Kidney tubule cell (primary cell): ENCODE measurements around the gene FXYD3.
"Not testable (repeated sequence)": the region's sequence is repeated elsewhere in the genome, so short reads cannot be mapped to it uniquely, and the experiment has no call there.

Experiments
- DNase-seq: peaks from one replicate; pipeline ENCODE4 v3.0.0-alpha.2; 2018; ENCODE audit warnings: low spot score

FXYD3 gene

DNA sequence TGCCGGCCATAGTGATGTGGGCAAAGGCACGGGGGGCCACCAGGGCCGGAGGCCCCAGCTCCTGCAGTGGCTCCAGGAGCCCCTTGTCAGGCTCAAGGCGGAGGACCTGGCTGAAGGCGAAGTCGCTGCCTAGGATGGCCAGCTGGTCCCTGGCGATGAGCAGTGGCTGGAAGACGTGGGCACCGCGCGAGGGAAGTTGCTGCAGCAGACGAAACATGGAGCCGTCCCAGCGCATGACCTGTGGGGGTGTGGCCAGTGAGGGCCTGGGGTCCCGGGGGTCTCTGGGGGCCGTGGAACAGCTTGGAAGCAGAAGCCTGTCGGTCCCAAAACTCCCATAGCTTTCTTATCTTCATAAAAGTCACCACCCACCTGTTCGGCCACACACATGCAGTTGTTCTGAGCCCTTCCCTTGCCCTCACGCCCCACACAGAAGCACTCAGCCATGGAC is 9.7 kb downstream of the FXYD3 start:
- DNase-seq: no peak

DNA sequence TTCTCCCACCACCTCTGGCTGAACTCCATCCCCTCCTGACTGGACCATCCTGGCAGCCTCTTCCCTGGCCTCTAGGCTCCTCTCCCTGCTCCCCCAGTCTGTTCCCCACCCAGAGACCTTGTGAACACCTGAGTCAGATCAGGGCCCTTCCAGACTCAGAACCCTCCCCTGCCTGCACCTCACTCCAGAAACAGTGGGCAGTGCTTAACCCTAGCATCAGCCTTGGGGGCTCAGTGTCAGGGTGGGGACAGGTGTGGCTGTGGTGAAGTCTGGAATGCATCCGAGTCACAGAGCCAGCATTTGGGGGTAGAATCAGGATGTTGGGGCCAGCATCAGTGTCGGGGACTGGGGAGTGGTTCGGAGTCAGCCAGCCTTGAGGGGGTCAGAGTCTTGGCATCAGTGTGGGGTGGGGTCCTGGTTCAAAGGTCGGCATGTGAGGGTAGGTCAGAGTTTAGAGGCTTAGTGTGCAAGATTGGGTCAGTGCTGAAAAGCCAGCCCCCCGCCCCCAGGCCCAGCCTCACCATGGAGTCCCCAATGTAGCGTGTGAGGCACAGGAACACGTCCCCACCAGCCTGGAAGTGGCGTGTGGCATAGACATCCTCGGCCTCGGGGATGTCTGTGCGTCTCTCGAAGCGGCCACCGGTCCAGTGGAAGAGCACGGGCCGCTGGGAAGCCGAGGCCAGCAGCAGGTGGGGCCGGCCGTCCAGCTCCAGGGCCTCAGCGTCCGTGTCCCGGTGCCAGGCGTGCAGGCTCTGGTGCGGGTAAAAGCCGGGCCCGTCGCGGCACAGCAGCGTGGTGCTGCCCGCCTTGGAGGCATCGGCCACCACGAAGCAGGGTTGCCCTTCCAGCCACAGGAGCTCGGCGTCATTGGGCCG is 10.4 kb downstream of the FXYD3 start:
- no peak for DNase-seq

DNA sequence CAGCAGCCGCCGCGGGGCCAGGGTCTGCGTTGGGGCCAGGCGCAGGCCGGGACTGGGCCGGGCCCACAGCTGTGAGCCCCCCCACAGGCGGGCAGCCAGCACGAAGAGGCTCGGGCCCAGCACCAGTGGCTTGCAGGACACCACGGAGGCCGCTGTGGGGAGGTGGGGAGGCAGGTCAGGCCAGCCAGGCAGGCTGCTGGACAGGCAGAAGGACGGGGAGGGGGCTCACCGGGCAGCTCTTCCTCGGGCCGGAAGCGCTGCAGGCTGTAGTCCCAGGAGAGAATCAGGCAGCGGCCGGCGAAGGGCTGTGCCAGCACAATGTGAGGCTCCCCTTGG is 11.0 kb downstream of the FXYD3 start:
- no peak for DNase-seq

DNA sequence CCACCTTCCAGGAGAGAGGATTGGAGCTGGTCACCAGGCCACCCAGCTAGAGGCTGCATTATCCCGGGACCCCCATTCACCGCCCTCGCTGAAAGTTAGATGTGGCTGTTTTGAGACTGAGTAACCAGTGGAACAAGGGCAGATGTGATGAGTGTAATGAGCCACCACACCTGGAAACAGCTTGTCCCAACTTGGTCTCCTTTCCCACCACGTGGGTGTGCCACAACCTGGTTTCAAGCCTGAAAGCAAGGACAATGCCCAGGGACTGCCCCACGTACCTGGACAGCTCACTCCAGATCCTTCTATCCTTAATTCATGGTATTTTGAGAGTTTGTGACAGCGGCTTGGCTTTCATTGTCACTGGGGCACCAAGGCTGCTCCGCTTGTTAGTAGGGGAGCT is 12.2 kb downstream of the FXYD3 start:
- no peak for DNase-seq

DNA sequence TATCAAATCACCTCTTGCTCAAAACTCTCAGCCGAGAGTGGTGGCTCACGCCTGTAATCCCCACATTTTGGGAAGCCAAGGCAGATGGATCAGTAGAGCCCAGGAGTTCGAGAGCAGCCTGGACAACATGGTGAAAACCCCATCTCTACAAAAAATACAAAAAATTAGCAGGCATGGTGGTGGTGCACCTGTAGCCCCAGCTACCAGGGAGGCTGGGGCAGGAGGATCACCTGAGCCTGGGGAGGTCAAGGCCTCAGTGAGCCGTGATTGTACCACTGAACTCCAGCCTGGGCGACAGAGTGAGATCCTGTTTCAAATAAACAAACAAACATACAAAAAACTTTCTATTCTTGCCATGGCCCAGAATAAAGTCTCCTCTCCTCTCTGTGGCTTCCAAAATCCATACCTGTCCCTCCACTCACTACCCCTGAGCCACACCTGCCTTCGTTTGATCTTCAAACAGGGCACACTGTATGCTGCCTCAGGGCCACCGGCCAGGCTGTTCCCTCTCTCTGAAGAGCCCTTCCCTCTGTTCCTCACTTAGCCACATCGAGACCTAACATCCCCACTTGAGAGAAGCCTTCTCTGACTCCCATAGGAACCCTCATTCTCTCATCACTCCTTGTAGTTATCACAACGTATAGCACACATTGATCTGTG is 12.9 kb downstream of the FXYD3 start:
- DNase-seq: no peak

DNA sequence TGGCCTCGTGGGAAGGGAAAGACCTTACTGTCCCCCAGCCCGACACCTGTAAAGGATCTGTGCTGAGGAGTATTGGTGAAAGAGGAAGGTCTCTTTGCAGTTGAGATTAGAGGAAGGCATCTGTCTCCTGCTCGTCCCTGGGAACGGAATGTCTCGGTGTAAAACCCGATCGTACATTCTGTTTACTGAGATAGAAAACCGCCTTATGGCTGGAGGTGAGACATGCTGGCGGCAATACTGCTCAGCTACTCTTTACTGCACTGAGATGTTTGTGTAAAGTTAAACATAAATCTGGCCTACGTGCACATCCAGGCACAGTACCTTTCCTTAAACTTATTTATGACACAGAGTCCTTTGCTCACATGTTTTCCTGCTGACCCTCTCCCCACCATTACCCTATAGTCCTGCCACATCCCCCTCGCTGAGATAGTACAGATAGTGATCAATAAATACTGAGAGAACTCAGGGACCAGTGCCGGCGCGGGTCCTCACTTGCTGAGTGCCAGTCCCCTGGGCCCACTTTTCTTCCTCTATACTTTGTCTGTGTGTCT is 14.2 kb downstream of the FXYD3 start:
- not testable (repeated sequence) for DNase-seq

DNA sequence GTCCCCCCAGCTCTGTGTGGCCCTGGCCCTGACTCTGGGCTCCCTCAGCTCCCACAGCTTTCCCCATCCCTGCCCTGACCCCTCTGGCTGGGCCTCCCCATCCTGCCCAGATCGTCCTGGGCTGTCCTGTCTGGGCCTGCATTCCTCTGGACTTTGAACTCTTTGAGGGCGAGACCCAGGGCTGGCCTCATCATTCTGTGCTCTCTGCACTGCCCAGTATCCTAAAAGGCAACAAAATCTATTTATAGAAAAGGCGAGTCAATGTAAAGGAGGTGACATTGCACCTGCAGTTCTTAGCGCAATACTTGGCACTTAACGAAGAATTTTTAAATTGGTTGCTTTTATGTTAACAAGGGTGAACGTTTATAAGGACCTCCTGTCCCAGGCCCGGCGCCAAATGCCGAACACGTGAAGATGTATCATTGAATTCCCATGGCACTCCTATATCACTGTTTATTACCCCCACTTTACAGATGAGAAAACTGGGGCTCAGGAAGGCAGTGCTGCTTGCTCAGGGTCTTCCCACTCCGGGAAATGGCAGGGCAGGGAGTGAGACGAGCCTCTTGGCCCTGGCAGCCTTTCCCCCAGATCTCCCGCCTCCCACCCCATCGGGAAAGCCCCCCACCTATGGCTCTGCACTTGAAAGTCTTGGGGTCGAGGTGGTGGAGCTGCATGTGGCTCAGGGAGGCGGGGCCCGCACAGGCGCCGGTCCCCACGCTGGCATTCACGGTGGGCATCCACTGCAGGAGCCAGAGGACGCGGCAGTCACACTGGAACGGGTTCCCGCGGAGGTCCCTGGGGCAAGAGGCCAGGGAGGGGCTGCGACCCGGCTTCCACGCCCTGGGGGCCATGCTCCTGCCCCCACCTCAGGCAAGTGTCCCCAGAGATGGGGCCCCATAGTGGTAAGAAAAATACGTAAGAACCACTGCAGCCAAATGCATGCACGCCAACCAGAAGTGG is 15.4 kb downstream of the FXYD3 start:
- no peak for DNase-seq

DNA sequence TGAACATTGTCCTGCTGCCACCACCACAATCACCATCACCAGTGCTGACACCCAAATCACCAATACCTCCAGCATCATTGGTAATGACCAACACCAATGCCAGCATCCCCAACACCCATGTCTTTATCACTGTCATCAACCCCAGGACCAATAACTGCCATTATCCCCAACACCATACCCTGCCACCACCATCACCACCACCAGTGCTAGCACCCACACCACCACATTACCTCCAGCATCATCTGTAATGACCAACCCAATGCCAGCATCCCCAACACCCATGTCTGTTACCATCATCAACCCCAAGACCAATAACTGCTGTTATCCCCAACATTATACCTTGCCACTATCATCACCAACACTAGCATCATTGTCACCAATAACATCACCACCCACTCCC is 16.6 kb downstream of the FXYD3 start:
- no peak for DNase-seq

DNA sequence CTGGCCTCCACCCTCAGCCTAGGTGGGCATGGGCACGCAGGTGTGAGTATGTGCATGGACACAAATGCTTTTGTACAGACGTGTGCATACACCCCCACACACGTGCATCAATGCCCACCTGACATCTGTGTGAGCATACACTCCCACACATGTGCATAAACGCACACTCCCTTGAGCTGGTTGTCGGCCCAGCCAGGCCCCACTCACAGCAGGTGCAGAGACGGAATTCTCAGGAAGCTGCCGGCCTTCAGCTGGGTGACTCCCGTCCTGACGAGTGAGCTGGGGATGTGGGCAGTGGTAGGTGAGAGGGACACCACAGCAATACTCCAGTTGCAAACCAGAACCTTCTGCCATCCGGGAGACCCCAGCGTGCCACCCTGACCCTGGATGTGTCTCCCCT is 18.2 kb downstream of the FXYD3 start:
- DNase-seq: no peak

DNA sequence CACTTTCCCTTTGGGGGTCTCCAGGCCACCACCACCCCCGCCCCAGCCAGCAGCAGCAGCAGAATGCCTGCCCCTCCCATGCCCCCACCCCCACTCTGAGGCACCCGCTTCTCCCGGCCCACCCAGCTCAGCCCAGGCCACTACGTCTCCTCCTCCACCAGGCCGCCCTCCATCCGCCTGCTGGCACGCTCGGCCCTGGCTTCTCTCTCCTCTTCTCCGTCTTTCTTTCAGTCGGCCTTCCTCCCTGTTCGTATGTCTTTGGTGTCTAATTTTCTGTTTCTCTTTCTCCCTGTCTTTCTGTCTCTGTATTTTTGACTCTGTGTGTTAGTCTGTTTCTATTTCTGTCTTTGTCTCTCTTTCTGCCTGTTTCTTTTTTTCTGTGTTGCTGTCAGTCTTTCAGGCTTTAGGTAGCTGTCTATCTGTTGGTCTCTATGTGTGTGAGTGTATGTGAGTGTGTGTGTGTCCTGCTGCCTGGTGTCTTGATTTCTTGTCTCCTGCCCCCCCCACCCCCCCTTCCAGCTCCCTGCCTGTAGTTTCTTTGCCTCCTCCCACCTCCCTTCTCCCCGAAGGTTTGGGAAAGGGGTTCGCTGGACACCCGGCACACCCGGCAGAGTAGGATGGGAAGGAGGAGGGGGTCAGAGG is 19.1 kb downstream of the FXYD3 start, which contains the start of gene LGI4:
Gene LGI4 (minus strand): TSS at position 459 of the 642 bp plus-strand sequence. CDS start 379 bp downstream, at position 80.
- DNase-seq: no peak

DNA sequence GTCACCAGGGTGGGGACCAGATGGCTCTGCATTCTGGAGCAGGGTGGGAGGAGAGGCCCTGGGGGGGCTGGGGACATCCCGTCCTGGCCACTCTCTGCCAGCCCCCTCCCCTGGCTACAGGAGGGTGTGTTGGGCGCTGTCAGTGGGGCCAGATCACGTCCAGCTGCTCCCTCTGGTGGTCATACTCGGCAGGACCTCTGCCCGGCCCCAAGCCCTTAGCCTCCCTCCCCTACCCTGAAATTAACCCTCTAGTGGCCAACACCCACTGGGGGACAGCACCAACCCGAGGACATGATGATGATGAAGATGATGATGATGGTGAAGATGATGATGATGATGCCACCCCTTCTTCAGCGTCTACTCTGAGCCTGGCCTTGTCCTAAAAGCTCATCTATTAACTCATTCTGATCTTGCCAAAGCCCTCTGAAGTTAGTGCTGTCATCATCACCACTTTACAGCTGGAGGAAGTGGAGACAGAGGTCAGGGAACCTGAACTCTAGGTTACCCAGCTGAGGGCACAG is 19.8 kb downstream of the FXYD3 start:
- DNase-seq: peak; percentile 55

DNA sequence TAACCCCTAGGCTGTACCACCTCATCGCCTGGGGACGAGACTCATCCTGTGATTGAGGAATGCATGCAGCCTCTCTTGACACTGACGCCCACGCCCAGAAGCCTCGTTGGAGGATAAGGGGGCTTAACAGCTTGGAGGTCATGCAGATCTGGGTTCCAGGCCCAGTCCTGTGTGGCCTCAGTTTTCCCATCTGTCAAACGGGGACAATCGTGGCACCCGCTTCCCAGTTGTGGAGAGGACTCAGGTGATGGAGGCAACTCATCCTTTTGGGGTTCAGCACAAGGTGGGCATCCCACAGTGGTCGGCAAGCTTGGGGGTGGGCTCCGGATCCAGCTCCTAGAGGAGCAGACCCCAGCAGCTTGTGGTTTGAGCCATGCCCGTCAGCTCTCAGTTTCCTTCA is 20.6 kb downstream of the FXYD3 start:
- no peak for DNase-seq

DNA sequence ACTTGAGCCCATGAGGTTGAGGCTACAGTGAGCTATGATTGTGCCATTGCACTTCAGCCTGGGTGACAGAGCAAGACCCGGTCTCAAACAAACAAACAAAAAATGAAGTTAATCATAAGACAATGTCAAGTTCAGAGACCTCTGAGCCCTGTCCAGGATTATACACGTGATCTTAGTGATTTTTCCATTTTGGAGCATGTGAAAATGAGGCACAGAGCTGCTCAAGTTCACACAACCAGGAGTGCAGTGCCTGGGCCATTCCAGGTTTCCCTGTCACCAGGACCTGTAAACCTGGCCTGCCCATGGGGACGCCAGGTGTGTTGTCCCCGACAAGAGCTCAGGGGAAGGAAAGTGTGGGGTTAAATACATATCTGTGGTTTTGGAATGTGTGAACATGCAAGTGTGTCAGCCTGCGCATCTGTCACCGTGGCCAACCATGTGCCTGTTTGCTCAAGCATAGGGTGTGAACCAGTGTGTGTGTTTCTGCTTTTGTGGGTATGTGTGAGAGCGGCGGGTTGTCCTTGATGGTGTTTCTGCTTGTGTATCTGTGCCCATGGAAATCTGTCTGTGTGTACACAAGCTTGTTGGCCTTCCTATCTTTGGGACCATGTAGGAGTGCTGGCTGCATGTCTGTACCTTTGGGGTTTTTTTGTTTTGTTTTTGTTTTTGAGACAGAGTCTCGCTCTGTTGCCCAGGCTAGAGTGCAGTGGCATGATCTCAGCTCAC is 21.5 kb downstream of the FXYD3 start:
- DNase-seq: no peak

DNA sequence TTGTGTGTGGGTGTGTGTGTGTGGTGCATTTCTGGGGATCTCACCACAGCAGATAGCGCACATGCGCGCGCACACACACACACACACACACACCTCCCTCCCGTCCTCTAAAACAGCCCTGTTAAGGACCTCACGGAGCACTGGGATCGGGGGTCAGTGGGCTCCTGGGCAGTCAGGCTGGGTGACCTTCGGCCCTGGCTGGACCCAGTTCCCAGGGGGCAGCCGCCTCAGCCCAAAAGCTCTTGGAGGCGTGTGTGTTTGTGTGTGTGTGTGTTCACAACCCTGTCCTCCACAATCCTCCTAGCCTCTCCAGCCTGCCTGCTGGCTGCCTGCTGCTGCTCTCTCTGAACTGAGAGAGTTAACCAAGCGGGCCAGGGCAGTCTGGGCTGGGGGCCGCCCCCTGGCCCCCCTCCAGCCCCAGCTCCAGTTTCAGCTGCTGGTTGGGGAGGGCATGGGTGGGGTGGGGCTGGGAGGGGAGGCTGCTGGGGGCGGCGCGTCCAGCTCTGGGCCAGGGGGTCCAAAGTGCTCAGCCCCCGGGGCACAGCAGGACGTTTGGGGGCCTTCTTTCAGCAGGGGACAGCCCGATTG is 22.8 kb downstream of the FXYD3 start, which contains the start of gene FXYD1:
Gene FXYD1 (plus strand): TSS at position 520 of the 588 bp plus-strand sequence. CDS start 1,256 bp downstream, outside the sequence.
- no peak for DNase-seq

DNA sequence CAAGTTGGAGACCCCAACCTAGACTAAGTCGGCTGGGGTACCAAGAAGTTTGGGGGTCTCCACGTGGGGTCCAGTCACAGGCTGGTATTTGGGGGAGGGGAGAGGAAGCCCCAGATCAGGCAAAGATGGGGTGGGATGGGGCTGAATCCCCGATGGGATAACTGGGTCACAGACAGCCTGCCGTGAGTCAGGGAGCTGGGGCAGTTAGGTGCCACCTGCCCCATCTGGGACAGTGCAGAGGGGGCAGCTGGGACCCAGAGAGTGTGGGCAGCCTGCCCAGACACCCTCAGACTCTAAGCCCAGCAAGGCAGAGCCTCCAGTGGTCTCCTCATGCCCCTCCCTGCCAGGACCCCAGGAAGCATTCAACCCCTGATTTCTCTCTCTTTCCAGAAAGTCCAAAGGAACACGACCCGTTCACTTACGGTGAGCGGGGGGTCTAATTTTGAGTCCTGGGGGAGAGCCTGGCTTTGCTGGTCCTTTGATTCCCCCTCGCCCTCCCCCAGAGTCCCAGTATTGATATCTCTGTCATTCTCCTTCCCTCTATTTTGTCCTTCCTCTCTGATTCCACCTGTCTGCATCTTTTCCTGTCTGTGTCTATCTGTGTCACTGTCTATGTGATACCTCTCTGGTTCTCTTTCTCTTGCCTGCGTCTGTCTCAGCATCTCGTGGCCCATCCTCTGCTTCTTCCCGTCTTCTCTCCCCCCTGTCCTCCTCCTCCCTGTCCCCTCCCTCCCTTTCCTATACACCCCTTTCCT is 24.8 kb downstream of the FXYD3 start:
- DNase-seq: no peak

DNA sequence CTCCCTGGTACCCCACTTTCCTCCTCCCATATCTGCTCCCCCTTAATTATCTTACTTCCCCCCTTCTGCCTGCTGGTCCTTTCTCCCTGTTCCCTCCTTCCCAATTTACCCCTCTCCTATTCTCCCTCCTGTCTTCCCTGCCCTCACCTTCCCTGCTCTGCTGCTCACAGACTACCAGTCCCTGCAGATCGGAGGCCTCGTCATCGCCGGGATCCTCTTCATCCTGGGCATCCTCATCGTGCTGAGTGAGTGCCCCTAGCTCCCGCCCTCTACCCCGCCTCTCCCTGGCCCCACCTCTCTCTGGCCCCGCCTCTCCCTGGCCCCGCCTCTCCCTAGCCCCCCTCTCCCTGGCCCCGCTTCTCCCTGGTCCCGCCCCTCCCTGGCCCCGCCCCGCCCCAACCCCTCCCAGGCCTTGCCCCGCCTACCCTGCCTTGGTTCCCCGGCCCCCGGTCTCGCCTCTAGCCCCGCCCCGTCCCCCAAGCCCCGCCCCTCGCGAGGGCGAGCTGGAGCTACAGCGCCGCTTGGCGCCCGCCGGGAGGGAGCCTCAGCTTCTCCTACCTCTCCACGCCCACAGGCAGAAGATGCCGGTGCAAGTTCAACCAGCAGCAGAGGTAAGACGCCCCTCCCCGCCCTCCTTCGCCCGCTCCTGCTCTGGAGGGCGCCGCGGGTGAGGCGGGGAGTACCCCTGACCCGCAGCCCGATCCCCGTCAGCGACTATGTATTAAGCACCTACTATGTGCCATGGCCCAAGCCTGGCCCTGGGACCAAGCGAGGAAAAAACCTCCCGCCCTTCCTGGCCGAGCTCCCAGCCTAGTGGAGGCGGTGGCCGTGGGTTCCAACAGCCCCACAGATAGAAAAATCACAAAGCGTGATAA is 25.6 kb downstream of the FXYD3 start:
- DNase-seq: peak; percentile 89

DNA sequence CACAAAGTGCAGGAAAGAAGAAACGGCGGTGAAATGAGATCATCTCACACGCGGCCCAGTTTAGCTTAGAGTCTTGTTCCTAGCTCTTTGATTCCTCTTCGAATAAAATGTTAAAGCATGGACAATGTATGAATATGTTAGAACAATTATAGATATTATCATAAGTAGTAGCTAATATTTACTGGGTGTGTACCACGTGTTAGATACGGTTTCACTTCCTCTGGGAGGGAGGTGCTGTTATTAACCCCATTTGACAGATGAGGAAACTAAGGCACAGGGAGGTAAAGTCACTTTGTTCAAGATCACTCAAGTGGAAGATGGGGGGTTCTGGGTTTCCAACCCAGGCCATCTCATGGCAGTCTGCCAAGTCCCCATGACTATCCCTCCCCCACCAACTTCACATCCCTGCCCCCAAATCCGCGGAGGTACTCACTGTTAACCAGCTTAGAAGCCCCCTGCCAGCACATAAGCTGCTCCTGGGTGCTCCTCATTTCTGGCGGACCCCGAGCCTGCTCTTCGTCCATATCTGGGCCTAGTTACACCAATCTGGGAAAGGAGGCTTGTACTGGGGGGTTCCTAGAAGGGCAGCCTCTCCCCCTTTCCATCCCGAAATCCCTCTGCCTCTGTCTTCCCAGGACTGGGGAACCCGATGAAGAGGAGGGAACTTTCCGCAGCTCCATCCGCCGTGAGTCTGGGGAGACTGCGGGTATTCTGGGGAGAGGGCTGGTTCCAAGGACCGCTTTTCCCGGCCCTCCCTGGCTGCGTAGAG is 26.4 kb downstream of the FXYD3 start:
- no peak for DNase-seq
